HG03135 (cell line): ENCODE measurements around the gene CLRN2.
"Not testable (repeated sequence)": the region's sequence is repeated elsewhere in the genome, so short reads cannot be mapped to it uniquely, and the experiment has no call there.

Experiments used
- ATAC-seq: cut with Tn5 transposase; IDR thresholded peaks from one replicate; pipeline ENCODE4 v1.9.1; 2021; ENCODE audit warnings: mild to moderate bottlenecking, moderate library complexity; ENCODE audit not compliant: unreplicated experiment

CLRN2 gene

GRCh38 chr4:17502756-17503155 is 12.2 kb upstream of the CLRN2 start:
- no peak for ATAC-seq

GRCh38 chr4:17504081-17504480 is 10.9 kb upstream of the CLRN2 start:
- ATAC-seq, result no peak

GRCh38 chr4:17510582-17510981 is 4.4 kb upstream of the CLRN2 start:
- no peak for ATAC-seq

GRCh38 chr4:17511051-17511450 is 3.9 kb upstream of the CLRN2 start:
- ATAC-seq, result no peak

- ATAC-seq, result peak; percentile 64
Measured at GRCh38 chr4:17511509-17511949, 3.4 kb upstream of the CLRN2 start.

GRCh38 chr4:17511950-17512795 is 2.8 kb upstream of the CLRN2 start, which contains the start of gene QDPR:
TSS of gene QDPR (minus strand) at chr4:17512090. CDS start at chr4:17512054, 36 bp downstream.
- peak; percentile 94 for ATAC-seq

GRCh38 chr4:17512973-17513665 is 1.8 kb upstream of the CLRN2 start:
- ATAC-seq, result no peak

GRCh38 chr4:17515445-17516407 is 761 bp downstream of the CLRN2 start:
- no peak for ATAC-seq

GRCh38 chr4:17516980-17517379 is 2.0 kb downstream of the CLRN2 start:
- ATAC-seq, result no peak

- ATAC-seq, result no peak
Measured at GRCh38 chr4:17517664-17518063, 2.7 kb downstream of the CLRN2 start.

GRCh38 chr4:17521595-17521994 is 6.6 kb downstream of the CLRN2 start:
- no peak for ATAC-seq

GRCh38 chr4:17523662-17524061 is 8.7 kb downstream of the CLRN2 start:
- ATAC-seq, result no peak

- no peak for ATAC-seq
Measured at GRCh38 chr4:17526695-17527477, 11.9 kb downstream of the CLRN2 start.

GRCh38 chr4:17528551-17529165 is 13.7 kb downstream of the CLRN2 start:
- no peak for ATAC-seq

- ATAC-seq, result no peak
Measured at GRCh38 chr4:17531538-17532285, 16.7 kb downstream of the CLRN2 start.

GRCh38 chr4:17534705-17535104 is 19.7 kb downstream of the CLRN2 start:
- ATAC-seq, result no peak

- no peak for ATAC-seq
Measured at GRCh38 chr4:17535242-17535641, 20.3 kb downstream of the CLRN2 start.

GRCh38 chr4:17535906-17536305 is 20.9 kb downstream of the CLRN2 start:
- ATAC-seq, result no peak

GRCh38 chr4:17537060-17537459 is 22.1 kb downstream of the CLRN2 start:
- not testable (repeated sequence) for ATAC-seq
